SK-N-SH (cell line): Measurements from ENCODE around the gene ZFHX3. TPM values are rescaled to one million over a fixed set of nuclear protein-coding genes. Genes with fewer than 3 reads are reported as not detected.

ENCODE experiments used
- CTCF ChIA-PET: fragments of 300-600, 350-600 bp; formaldehyde crosslinking; extraction: SDS; loops from one replicate; lab custom pipeline; 2021; lab: Yijun Ruan, JAX
- POLR2A ChIA-PET: fragments of 350-600 bp; sonication (Branson Sonifier 250); formaldehyde crosslinking; extraction: SDS; loops from one replicate; lab custom pipeline; 2020; ENCODE audit warnings: antibody characterized with exemption, inconsistent platforms; lab: Yijun Ruan, JAX
- DNase-seq: peaks from one replicate; pipeline ENCODE4 v3.0.0; 2012
- H2AFZ ChIP-seq: fragments of 200-600 bp; sonication (generic); 2 replicates; pipeline ENCODE4 v1.8.1; 2016; ENCODE audit warnings: antibody characterized with exemption, mild to moderate bottlenecking, low read depth
- H3F3A ChIP-seq: fragments of 200-600 bp; sonication (generic); replicated peaks from 2 replicates; pipeline ENCODE3; 2016; ENCODE audit warnings: antibody characterized with exemption, mild to moderate bottlenecking; ENCODE audit not compliant: insufficient read depth
- H3K27ac ChIP-seq, 2 experiments: fragments of 200-500 bp in 1 of 2; fragments of 200-600 bp in 1 of 2; sonication (Bioruptor generic) in 1 of 2; sonication (generic), shearing (Covaris generic) in 1 of 2; 2 replicates each; pipeline versions ENCODE4 v1.5.1 to v1.6.1; 2014 to 2016; ENCODE audit warnings: low read depth in 2 of 2, inconsistent platforms in 1 of 2, low read length in 1 of 2, mild to moderate bottlenecking in 1 of 2, mixed read lengths in 1 of 2
- H3K27me3 ChIP-seq: fragments of 200-600 bp; sonication (generic), shearing (Covaris generic); 2 replicates; pipeline ENCODE4 v1.6.1; 2016; ENCODE audit warnings: mixed run types; ENCODE audit not compliant: insufficient read depth
- H3K36me3 ChIP-seq, 2 experiments: fragments of 200-500 bp in 1 of 2; fragments of 200-600 bp in 1 of 2; sonication (Bioruptor generic) in 1 of 2; sonication (generic) in 1 of 2; replicated peaks in 1 of 2; 2 replicates each; pipeline versions ENCODE3 to v1.5.1; 2014 to 2016; ENCODE audit warnings: low read length in 1 of 2, mild to moderate bottlenecking in 1 of 2; ENCODE audit not compliant: insufficient read depth in 2 of 2, control insufficient read depth in 1 of 2
- H3K4me1 ChIP-seq, 2 experiments: fragments of 200-500 bp in 1 of 2; fragments of 200-600 bp in 1 of 2; sonication (Bioruptor generic) in 1 of 2; sonication (generic), shearing (Covaris generic) in 1 of 2; 2 replicates each; pipeline versions ENCODE4 v1.5.1 to v1.6.1; 2014 to 2016; ENCODE audit warnings: low read depth in 1 of 2, low read length in 1 of 2, mixed run types in 1 of 2; ENCODE audit not compliant: insufficient read depth in 2 of 2, control insufficient read depth in 1 of 2
- H3K4me2 ChIP-seq: fragments of 200-600 bp; sonication (generic), shearing (Covaris generic); 2 replicates; pipeline ENCODE4 v1.6.1; 2017; ENCODE audit warnings: mixed run types
- H3K4me3 ChIP-seq, 2 experiments: fragments of 200-500 bp in 1 of 2; fragments of 200-600 bp in 1 of 2; sonication (Bioruptor generic) in 1 of 2; sonication (generic), shearing (Covaris generic) in 1 of 2; 2 replicates each; pipeline versions ENCODE4 v1.5.1 to v1.8.1; 2014 to 2016; ENCODE audit warnings: low read depth in 2 of 2, inconsistent platforms in 1 of 2, low read length in 1 of 2, mild to moderate bottlenecking in 1 of 2, mixed read lengths in 1 of 2, moderate library complexity in 1 of 2
- H3K79me2 ChIP-seq: fragments of 200-600 bp; sonication (generic); 2 replicates; pipeline ENCODE4 v1.8.1; 2017; ENCODE audit warnings: mild to moderate bottlenecking; ENCODE audit not compliant: insufficient read depth
- H3K9ac ChIP-seq: fragments of 200-600 bp; sonication (generic); 2 replicates; pipeline ENCODE4 v1.6.1; 2017; ENCODE audit warnings: mixed run types
- H3K9me2 ChIP-seq: fragments of 200-600 bp; sonication (generic); 2 replicates; pipeline ENCODE4 v1.6.1; 2017; ENCODE audit warnings: mixed run types
- H3K9me3 ChIP-seq: fragments of 200-600 bp; sonication (generic); 2 replicates; pipeline ENCODE4 v1.6.1; 2017; ENCODE audit warnings: mixed run types, mild to moderate bottlenecking, moderate library complexity
- H4K20me1 ChIP-seq: fragments of 200-600 bp; sonication (generic); 2 replicates; pipeline ENCODE4 v1.6.1; 2017; ENCODE audit warnings: mild to moderate bottlenecking, mixed run types; ENCODE audit not compliant: insufficient read depth
- EP300 ChIP-seq, 2 experiments: IDR thresholded peaks; 2 replicates each; pipeline versions ENCODE4 v1.4.0 to v1.6.1; 2012; ENCODE audit warnings: borderline replicate concordance in 1 of 2, low read depth in 1 of 2, low read length in 1 of 2
- EZH2phosphoT487 ChIP-seq: fragments of 200-600 bp; sonication (generic); IDR thresholded peaks from 2 replicates; pipeline ENCODE4 v1.6.1; 2017; ENCODE audit warnings: low read depth, mixed run types, mild to moderate bottlenecking, antibody characterized with exemption, moderate library complexity, borderline replicate concordance
- FOSL2 ChIP-seq: IDR thresholded peaks from 2 replicates; pipeline ENCODE4 v1.4.0; 2012; ENCODE audit warnings: low read depth, mild to moderate bottlenecking, moderate library complexity, borderline replicate concordance
- FOXM1 ChIP-seq: IDR thresholded peaks from 2 replicates; pipeline ENCODE4 v1.4.0; 2012; ENCODE audit warnings: low read depth, mild to moderate bottlenecking
- GABPA ChIP-seq: IDR thresholded peaks from 2 replicates; pipeline ENCODE4 v1.4.0; 2012; ENCODE audit warnings: low read depth, mild to moderate bottlenecking
- GATA2 ChIP-seq: sonication (generic); formaldehyde crosslinking; IDR thresholded peaks from 2 replicates; pipeline ENCODE4 v1.5.0; 2020; ENCODE audit warnings: mild to moderate bottlenecking, missing genetic modification reagents
- POLR2AphosphoS5 ChIP-seq: IDR thresholded peaks from 2 replicates; pipeline ENCODE4 v1.6.1; 2012; ENCODE audit warnings: low read depth, low read length
- RAD21 ChIP-seq: IDR thresholded peaks from 2 replicates; pipeline ENCODE4 v1.6.1; 2012; ENCODE audit warnings: mild to moderate bottlenecking, low read length
- RCOR1 ChIP-seq: fragments of 150-350 bp; IDR thresholded peaks from 2 replicates; pipeline ENCODE4 v1.6.1; 2017; ENCODE audit warnings: antibody characterized with exemption, low read length
- RFX5 ChIP-seq: IDR thresholded peaks from 2 replicates; pipeline ENCODE4 v1.6.1; 2012; ENCODE audit warnings: mild to moderate bottlenecking, improper control_type of control experiment, low read length
- RXRA ChIP-seq: IDR thresholded peaks from 2 replicates; pipeline ENCODE4 v1.4.0; 2012; ENCODE audit warnings: low read depth, mild to moderate bottlenecking, borderline replicate concordance
- SIN3A ChIP-seq: IDR thresholded peaks from 2 replicates; pipeline ENCODE4 v1.6.1; 2012; ENCODE audit warnings: low read depth, mild to moderate bottlenecking, low read length, moderate library complexity, borderline replicate concordance
- TCF12 ChIP-seq: IDR thresholded peaks from 2 replicates; pipeline ENCODE4 v1.4.0; 2012
- WGBS: methylation state at CpG from one replicate; pipeline ENCODE4 v1.1.6; 2017; ENCODE audit warnings: low lambda C conversion rate; 5-methylcytosine and 5-hydroxymethylcytosine counted together
- polyA plus RNA-seq, 3 experiments: library from polyadenylated mRNA; depleted of rRNA; stranded (reverse); fragments of >200 nt; gene quantifications; 2 replicates each; pipeline ENCODE4 v1.2.3, GENCODE V29; 2012
- TF ChIP-seq, protein P1 (sequence below): fragments of 150-350 bp; IDR thresholded peaks from 2 replicates; pipeline ENCODE4 v1.6.1; 2017; ENCODE audit warnings: antibody characterized with exemption, low read length, low read depth, borderline replicate concordance
- TF ChIP-seq, protein P2 (sequence below): IDR thresholded peaks from 2 replicates; pipeline ENCODE4 v1.4.0; 2012; ENCODE audit warnings: low read depth, borderline replicate concordance
- TF ChIP-seq, protein P3 (sequence below): IDR thresholded peaks from 2 replicates; pipeline ENCODE4 v1.4.0; 2012; ENCODE audit warnings: low read depth
- TF ChIP-seq, protein P4 (sequence below): IDR thresholded peaks from 2 replicates; pipeline ENCODE4; 2012
- TF ChIP-seq, protein P5 (sequence below): fragments of 150-350 bp; IDR thresholded peaks from 2 replicates; pipeline ENCODE4 v1.6.1; 2016; ENCODE audit warnings: mild to moderate bottlenecking, low read depth, low read length

ZFHX3 gene
- polyA plus RNA-seq, 1 of the 3 experiments (the other 2 are of a cell fraction) = 2.0 TPM

DNA sequence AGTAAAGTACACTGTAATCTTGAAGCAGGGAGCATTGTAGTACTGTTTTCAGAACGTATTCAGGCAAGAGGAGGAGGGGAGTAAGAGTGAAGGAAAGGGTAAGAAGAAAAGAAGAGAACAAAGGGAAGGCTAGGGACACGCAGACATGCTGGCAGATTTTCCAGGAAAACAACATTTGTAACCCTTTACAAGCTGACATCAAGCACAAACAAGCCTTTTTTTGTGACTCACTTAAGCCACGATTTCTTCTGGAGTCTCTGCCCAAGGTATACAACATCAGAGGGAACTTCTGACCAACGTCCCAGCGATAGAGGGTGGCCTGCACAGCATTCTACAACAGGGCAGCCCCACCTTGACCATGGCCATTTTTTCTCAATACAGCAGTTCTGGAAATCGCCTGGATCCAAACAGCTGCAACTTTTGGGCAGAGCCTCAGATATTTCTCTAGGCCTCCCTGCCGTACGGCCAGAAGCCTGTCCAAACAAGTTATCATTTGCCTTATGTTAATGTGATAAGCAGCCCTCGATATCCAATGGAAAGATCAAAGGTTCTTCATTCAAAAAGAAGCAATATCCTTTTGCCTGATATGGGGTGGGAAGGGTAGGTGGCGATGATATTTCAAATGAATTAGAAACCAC, 247.3 kb downstream of the ZFHX3 start:
- CTCF ChIA-PET = no interaction called here
- no peak overlapping the region for H3K4me2 ChIP-seq
- WGBS = 92% methylated on average over 10 of the region's 10 CpGs

More for the DNA sequence above, 247.3 kb downstream of the ZFHX3 start:
- Histone ChIP-seq H3K9me2 (no peaks in the 10 kb centered on the region), H3K4me3 (no peak overlapping the region), H3K27me3 (no peaks in the 10 kb centered on the region), H3K36me3 (peaks cover 30 to 61% of the 10 kb centered on the region in 2 experiments), H3K27ac (peak overlapping the region in 1 of 2 experiments; percentile 16; a peak in 1 of 4 replicates), H3F3A (no peaks in the 10 kb centered on the region), H3K9me3 (no peaks in the 10 kb centered on the region), H3K79me2 (0 out of 2 replicates have a peak, but pooled peaks cover 5% of the 10 kb centered on the region), H2AFZ (no peak overlapping the region), H3K9ac (no peak overlapping the region), H4K20me1 (no peaks in the 10 kb centered on the region), H3K4me1 (peaks cover 0 to 27% of the 10 kb centered on the region in 2 experiments; a peak in 1 of 4 replicates)
- TF ChIP-seq RCOR1 (no peak), GATA2 (no peak), GABPA (no peak), RAD21 (no peak), EZH2phosphoT487 (no peak), EP300 (IDR thresholded peaks at IDR 0.05; ENCODE audit: borderline replicate concordance in 1 of 2, low read depth in 1 of 2, low read length in 1 of 2) (no peak), RXRA (no peak), RFX5 (no peak), POLR2AphosphoS5 (no peak), FOXM1 (no peak), FOSL2 (no peak), SIN3A (no peak), TCF12 (no peak)
- TF ChIP-seq, protein P1, sequence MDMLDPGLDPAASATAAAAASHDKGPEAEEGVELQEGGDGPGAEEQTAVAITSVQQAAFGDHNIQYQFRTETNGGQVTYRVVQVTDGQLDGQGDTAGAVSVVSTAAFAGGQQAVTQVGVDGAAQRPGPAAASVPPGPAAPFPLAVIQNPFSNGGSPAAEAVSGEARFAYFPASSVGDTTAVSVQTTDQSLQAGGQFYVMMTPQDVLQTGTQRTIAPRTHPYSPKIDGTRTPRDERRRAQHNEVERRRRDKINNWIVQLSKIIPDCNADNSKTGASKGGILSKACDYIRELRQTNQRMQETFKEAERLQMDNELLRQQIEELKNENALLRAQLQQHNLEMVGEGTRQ = no peak
- TF ChIP-seq, protein P2, sequence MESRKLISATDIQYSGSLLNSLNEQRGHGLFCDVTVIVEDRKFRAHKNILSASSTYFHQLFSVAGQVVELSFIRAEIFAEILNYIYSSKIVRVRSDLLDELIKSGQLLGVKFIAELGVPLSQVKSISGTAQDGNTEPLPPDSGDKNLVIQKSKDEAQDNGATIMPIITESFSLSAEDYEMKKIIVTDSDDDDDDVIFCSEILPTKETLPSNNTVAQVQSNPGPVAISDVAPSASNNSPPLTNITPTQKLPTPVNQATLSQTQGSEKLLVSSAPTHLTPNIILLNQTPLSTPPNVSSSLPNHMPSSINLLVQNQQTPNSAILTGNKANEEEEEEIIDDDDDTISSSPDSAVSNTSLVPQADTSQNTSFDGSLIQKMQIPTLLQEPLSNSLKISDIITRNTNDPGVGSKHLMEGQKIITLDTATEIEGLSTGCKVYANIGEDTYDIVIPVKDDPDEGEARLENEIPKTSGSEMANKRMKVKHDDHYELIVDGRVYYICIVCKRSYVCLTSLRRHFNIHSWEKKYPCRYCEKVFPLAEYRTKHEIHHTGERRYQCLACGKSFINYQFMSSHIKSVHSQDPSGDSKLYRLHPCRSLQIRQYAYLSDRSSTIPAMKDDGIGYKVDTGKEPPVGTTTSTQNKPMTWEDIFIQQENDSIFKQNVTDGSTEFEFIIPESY = no peak
- TF ChIP-seq, protein P3, sequence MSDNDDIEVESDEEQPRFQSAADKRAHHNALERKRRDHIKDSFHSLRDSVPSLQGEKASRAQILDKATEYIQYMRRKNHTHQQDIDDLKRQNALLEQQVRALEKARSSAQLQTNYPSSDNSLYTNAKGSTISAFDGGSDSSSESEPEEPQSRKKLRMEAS = no peak
- TF ChIP-seq, protein P4, sequence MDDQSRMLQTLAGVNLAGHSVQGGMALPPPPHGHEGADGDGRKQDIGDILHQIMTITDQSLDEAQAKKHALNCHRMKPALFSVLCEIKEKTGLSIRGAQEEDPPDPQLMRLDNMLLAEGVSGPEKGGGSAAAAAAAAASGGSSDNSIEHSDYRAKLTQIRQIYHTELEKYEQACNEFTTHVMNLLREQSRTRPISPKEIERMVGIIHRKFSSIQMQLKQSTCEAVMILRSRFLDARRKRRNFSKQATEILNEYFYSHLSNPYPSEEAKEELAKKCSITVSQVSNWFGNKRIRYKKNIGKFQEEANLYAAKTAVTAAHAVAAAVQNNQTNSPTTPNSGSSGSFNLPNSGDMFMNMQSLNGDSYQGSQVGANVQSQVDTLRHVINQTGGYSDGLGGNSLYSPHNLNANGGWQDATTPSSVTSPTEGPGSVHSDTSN = no peak
- TF ChIP-seq, protein P5, sequence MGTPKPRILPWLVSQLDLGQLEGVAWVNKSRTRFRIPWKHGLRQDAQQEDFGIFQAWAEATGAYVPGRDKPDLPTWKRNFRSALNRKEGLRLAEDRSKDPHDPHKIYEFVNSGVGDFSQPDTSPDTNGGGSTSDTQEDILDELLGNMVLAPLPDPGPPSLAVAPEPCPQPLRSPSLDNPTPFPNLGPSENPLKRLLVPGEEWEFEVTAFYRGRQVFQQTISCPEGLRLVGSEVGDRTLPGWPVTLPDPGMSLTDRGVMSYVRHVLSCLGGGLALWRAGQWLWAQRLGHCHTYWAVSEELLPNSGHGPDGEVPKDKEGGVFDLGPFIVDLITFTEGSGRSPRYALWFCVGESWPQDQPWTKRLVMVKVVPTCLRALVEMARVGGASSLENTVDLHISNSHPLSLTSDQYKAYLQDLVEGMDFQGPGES = no peak
- POLR2A ChIA-PET = no interaction called here
- no peak for DNase-seq
